ENCODE data around the gene CIBAR2.
"Not testable (repeated sequence)": the region's sequence is repeated elsewhere in the genome, so short reads cannot be mapped to it uniquely, and the experiment has no call there.

Gene CIBAR2

GRCh38 chr16:85127379-85127723, 15.1 kb upstream of the CIBAR2 start:
- no peak for DNase-seq

DNA sequence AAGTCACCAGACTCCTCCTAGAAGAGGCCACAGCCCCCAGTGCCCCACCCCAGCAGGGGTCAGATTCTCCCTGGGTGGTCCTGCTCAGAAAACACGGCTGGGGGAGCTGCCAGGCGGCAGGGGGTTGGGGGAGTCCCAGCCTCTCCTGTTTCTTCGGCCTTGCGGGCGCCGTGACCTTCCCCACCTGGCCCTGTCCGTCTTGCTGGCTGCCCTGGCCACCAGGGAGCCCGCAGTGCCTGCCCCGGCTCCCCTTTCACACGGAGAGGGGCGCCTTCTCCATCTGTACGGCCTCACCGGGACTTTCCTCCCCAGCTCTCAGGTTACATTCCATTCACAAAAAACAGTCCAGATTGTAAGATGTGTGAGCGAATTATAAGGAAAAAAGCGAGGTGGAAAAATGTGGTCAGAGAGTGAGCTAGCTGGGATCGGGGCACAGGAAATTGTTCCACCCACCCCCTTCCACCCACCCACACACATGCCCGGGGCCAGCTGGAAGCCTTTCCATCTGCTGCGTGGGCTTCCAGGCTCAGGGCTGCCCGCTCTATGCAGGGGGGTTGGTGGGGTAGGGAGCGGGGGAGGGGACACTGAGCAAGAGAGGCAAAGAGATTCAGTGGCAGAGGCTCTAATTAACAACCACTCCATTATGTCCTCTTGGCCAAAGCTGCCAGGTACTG, 14.6 kb upstream of the CIBAR2 start:
- no peak for DNase-seq

DNA sequence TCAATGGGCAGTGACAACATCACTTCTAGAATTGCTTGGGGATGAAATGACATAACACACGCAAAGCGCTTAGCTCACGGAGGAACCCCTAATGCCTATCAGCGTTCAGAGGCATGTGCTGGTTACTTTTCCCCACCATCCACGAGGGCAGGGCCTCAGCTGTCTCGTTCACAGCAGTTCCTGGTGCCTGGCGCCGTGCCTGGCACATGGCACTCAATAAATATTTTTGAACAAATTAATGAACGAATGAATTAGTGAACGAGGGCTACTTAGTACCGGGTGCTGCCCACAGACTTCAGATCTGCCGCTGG, 14.1 kb upstream of the CIBAR2 start:
- DNase-seq = no peak

GRCh38 chr16:85125570-85126393, 13.5 kb upstream of the CIBAR2 start:
- DNase-seq = no peak

DNA sequence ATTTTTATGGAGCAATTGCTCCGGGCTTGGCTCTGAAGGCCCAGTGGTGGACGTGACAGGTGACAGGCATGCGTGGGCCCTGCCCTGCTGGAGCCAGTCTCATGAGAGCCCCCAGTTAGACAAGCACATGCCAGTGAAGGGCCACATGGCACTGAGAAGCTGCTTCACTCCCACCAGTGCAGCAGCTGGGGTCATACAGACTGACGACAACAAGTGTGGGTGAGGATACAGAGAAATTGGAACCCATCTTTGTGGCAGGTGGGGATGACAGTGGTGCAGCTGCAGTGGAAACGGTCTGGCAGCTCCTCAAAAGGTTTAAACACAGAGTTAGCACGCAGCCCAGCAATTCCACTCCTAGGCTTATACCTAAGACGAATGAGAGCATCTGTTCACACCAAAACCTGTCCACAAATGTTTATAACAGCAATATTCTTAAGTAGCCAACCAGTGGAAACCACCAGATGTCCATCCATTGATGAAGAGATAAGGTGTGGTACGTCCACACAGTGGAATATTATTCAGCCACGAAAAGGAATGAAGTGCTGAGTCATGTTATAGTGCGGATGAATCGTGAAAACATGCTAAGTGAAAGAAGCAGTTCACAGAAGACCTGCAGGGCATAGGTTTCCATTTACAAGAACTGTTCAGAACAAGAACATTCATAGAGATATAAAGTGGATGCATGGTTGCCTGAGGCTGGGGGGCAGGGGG, 12.5 kb upstream of the CIBAR2 start:
- DNase-seq = no peak

- no peak for DNase-seq
These were observed 11.8 kb upstream of the CIBAR2 start for GRCh38 chr16:85123891-85124635.

- not testable (repeated sequence) for DNase-seq
These were observed 11.2 kb upstream of the CIBAR2 start for GRCh38 chr16:85123441-85123840.

DNA sequence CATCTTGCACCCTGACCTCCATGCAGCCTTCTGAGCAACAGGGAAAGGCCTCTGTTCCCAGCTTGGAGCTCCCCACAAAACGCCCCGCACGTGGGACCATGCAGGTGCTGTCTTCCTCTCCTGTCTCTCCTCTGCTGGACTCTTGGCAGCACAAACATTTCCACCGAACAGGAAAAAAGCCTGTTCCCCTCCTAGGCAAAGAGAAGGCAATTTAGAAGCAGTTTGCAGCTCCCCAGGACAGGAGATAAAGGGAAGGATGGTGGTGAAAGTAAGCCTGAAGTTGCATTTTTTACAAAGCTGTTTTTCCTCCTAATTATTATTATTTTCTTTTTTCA, 7.7 kb upstream of the CIBAR2 start:
- no peak for DNase-seq

DNA sequence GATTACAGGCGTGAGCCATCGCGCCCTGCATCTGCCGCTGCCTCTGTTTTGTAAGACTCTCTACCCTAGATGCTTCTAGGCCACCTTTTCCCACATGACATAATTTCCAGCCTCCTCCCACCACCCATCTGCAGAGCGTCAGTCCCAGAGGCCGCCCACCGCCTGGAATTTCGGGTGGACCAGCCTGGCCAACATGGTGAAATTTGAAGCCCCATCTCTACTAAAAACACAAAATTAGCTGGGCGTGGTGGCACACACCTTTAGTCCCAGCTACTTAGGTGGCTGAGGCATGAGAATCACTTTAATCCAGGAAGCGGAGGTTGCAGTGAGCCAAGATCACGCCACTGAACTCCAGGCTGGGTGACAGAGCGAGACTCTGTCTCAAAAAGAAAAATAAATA, 5.1 kb upstream of the CIBAR2 start:
- no peak for DNase-seq

DNA sequence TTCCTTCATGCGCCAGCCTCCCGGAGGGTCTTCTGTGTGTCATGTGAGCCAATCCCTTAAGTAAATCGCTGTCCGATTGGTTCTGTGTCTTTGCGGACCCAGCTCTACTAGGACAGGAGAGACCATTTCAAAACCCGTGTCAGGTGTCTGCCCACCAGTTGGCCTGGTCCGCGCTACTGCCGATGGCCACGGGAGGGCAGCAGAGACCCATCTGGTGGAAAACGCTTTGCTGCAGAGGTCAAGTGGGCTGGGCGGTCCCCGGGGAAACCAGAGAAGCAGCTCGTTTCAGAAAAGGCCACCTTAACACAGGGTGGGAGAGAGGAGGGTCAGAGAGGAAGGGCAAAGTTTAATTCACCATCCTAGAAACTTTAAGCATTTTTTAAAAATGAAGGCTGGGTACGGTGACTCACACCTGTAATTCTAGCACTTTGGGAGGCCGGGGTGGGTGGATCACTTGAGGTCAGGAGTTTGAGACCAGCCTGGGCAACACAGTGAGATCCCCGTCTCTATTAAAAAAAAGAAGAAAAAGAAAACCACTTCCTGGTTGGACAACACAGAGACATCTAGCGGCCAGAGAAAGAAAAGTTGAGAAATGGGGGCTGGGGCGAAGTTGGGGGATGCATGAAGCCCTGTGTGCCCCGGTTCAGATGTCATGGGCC, 2.8 kb upstream of the CIBAR2 start:
- DNase-seq = peak; percentile 45 to 52

DNA sequence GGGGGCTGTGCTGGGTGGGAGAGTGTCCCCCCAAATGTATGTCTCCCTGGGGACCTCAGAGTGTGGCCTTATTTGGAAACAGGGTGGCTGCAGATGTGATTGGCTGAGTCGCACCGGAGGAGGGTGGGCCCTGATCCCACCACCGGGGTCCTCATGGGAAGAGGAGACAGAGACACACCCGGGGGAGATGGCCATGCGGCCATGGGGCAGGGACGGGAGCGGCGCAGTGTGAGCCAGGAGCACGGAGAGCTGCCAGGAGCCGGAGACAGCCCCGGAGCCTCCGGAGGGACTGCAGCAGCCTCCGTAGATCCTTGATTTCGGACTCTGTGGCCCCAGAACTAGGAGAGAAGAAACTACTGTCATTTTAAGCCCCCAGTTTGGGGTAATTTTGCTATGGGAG, 1.6 kb upstream of the CIBAR2 start:
- no peak for DNase-seq

- DNase-seq = no peak
These were observed 979 bp upstream of the CIBAR2 start for GRCh38 chr16:85113168-85113733.

- DNase-seq = no peak
These were observed 1.1 kb downstream of the CIBAR2 start for GRCh38 chr16:85111184-85111583.

GRCh38 chr16:85110105-85110504, 2.2 kb downstream of the CIBAR2 start:
- no peak for DNase-seq

GRCh38 chr16:85107532-85107931, 4.7 kb downstream of the CIBAR2 start:
- DNase-seq = no peak

DNA sequence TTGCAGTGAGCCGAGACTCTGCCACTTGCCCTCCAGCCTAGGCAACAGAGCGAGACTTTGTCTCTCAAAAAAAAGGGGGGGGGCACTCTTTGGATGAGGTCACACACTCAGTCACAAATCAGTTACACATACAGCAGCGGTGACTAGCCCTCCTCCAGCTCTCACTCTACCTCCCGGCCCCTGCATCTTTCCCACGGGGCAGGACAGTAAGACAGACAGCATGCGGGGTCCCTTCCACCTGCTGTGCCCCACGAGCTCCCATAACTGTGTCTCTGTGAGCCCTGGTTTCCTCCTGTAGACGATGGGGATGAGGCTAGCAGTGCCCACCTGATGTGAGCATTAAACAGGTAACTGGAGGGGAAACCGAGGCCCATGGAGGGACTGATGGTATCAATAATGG, 5.2 kb downstream of the CIBAR2 start:
- DNase-seq = no peak

GRCh38 chr16:85105475-85105874, 6.8 kb downstream of the CIBAR2 start:
- DNase-seq = no peak

DNA sequence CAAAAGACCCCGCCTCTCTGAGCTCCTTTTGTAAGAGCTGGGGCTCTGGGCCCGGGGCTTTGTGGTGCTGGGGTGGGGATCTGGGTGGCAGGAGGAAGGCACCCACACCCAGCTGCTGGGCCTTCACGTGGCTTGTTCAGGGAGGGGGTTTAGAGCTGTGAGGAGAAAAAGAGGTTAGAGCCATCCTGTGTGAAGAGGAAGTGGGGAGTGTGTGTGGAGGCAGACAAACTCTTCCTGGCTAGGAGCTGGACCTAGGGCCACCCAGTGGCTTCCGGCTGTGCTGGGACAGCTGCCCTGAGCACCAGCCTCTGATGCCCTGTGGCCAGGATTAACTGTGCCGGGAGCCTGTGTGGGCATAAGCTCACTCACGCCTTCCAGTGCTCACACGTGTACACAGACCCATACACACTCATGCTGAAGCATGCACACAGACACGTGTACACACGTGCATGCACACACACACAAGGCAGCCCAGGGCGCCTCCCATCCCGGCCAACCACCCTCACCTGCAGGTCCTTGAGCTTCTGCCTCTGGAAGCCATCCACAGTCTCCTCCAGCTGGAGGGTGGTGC, 7.4 kb downstream of the CIBAR2 start:
- DNase-seq = no peak

- DNase-seq = no peak
These were observed 8.1 kb downstream of the CIBAR2 start for GRCh38 chr16:85104147-85104546.

DNA sequence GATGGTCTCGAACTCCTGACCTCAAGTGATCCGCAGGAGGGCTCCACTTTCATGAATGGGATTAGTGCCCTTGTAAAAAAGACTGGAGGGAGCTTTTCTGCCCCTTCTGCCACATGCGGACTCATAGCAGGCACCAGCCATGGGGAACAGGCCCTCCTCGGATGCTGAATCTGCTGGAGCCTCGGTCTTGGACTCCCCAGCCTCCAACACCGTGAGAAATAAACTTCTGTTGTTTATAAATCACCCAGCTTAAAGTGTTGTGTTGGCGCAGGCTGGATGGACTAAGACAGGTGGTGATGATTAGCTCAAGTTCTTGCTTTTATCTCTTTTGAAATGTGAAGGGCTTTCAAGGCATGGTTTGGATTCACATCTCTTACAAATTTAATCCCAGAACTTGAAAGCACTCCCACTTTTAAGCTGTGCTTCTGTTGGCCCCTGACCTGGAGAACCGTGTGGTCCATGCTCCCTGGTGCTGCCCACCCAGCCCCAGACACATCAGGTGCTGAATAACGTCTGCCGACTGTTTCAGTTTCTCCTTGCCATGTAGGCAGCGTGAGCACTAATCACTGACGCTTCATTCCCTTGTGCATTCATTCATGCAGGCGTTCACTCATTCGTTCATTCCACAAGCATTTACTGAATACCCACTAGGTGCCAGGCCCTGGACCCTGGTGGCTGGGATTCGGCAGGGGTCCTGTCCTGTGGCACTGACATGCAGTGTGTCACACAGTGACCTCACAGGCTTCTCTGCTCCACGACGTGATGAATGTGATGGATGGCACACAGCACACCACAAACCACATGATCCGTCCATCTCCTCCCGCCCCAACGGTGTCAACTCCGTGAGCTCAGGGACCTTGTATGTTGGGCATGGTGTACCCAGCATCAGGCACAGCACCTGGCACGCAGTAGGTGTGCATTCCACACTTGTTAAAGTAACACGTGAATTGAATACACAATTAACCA, 8.9 kb downstream of the CIBAR2 start:
- DNase-seq = no peak
